GM19463 (cell line): ENCODE measurements around the gene FITM1.

Experiments
- ATAC-seq: cut with Tn5 transposase; IDR thresholded peaks from one replicate; pipeline ENCODE4 v1.9.1; 2021; ENCODE audit warnings: mild to moderate bottlenecking, moderate library complexity; ENCODE audit not compliant: unreplicated experiment

The FITM1 gene

GRCh38 chr14:24117179-24117578, 13.3 kb upstream of the FITM1 start:
- no peak for ATAC-seq

GRCh38 chr14:24119691-24120090, 10.8 kb upstream of the FITM1 start:
- ATAC-seq, result no peak

- ATAC-seq, result no peak
These were observed 9.2 kb upstream of the FITM1 start for GRCh38 chr14:24121210-24121609.

- ATAC-seq, result no peak
These were observed 8.0 kb upstream of the FITM1 start for GRCh38 chr14:24122416-24122815.

GRCh38 chr14:24122898-24123297, 7.6 kb upstream of the FITM1 start:
- ATAC-seq, result no peak

GRCh38 chr14:24123424-24124417, 6.7 kb upstream of the FITM1 start:
- peak; percentile 72 for ATAC-seq

- no peak for ATAC-seq
These were observed 3.5 kb upstream of the FITM1 start for GRCh38 chr14:24126939-24127338.

- ATAC-seq, result no peak
These were observed 2.8 kb upstream of the FITM1 start for GRCh38 chr14:24127673-24128072.

GRCh38 chr14:24129410-24129998, 955 bp upstream of the FITM1 start:
- no peak for ATAC-seq

GRCh38 chr14:24130717-24131548, 474 bp downstream of the FITM1 start:
- no peak for ATAC-seq

GRCh38 chr14:24131549-24131966, 1.1 kb downstream of the FITM1 start:
- no peak for ATAC-seq

- ATAC-seq, result no peak
These were observed 1.7 kb downstream of the FITM1 start for GRCh38 chr14:24132061-24132685.

GRCh38 chr14:24132976-24133375, 2.5 kb downstream of the FITM1 start:
- ATAC-seq, result no peak

GRCh38 chr14:24133735-24134134, 3.3 kb downstream of the FITM1 start:
- no peak for ATAC-seq

- no peak for ATAC-seq
These were observed 5.0 kb downstream of the FITM1 start for GRCh38 chr14:24135584-24135833.

- peak; percentile 88 for ATAC-seq
These were observed 5.6 kb downstream of the FITM1 start, which contains the start of gene PSME1 for GRCh38 chr14:24135834-24136683. Gene PSME1 (plus strand): TSS chr14:24136194. CDS start chr14:24136263, 69 bp downstream.

GRCh38 chr14:24136684-24137528, 6.4 kb downstream of the FITM1 start:
- no peak for ATAC-seq

- no peak for ATAC-seq
These were observed 7.3 kb downstream of the FITM1 start for GRCh38 chr14:24137529-24138395.
